ENCODE measurements around the gene TMEM138.

TMEM138 gene

DNA sequence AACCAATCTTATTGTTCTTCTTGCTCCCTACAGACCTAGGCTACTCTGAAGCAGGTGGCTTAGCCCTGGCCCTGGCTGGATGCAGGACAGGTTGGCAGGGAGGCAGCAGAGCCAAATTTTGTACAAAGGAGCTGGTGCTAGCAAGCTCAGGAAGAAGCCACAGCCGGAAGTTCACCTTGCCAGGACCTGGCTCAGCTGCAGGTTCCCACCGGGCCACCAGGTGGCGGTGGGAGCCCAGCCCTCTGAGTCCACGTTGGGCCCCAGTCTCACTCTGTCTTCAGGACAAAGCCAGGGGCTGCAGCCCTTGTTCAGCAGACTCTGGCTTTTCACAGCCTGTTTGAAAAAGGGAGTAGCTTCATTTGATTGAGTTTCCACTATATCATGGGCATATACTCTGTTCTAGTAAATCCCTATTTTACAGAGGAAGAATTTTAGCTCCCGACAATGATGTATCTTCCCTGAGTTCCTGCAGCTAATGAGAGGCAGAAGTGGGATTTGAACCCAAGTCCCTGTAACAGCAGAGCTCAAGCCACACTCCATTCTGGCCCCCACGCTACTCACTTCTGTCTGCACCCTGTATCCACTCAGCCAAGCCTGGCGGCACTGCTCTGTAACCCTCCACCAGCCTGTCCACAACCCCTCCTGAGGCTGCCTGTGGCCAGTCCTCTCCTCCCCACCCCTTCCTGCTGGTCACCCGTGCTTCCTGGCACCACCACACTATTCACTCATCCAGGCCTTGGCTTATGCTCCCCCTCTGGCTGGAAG is 25.8 kb upstream of the TMEM138 start:
- TF ChIP-seq, protein P1, sequence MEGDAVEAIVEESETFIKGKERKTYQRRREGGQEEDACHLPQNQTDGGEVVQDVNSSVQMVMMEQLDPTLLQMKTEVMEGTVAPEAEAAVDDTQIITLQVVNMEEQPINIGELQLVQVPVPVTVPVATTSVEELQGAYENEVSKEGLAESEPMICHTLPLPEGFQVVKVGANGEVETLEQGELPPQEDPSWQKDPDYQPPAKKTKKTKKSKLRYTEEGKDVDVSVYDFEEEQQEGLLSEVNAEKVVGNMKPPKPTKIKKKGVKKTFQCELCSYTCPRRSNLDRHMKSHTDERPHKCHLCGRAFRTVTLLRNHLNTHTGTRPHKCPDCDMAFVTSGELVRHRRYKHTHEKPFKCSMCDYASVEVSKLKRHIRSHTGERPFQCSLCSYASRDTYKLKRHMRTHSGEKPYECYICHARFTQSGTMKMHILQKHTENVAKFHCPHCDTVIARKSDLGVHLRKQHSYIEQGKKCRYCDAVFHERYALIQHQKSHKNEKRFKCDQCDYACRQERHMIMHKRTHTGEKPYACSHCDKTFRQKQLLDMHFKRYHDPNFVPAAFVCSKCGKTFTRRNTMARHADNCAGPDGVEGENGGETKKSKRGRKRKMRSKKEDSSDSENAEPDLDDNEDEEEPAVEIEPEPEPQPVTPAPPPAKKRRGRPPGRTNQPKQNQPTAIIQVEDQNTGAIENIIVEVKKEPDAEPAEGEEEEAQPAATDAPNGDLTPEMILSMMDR (IDR thresholded peaks at IDR 0.05; ENCODE audit: low read depth, low read length, missing control alignments), result peak; percentile 99
- no peak for DNase-seq (ENCODE audit: low read depth)
- H3K4me3 ChIP-seq (ENCODE audit: low read depth, low read length), result no peak overlapping the region

GRCh38 chr11:61337706-61338470 is 24.3 kb upstream of the TMEM138 start:
- no peak for DNase-seq (ENCODE audit: low read depth)
- no peak overlapping the region for H3K4me3 ChIP-seq (ENCODE audit: low read depth, low read length)
- TF ChIP-seq, protein P1 (IDR thresholded peaks at IDR 0.05; ENCODE audit: low read depth, low read length, missing control alignments), result no peak

DNA sequence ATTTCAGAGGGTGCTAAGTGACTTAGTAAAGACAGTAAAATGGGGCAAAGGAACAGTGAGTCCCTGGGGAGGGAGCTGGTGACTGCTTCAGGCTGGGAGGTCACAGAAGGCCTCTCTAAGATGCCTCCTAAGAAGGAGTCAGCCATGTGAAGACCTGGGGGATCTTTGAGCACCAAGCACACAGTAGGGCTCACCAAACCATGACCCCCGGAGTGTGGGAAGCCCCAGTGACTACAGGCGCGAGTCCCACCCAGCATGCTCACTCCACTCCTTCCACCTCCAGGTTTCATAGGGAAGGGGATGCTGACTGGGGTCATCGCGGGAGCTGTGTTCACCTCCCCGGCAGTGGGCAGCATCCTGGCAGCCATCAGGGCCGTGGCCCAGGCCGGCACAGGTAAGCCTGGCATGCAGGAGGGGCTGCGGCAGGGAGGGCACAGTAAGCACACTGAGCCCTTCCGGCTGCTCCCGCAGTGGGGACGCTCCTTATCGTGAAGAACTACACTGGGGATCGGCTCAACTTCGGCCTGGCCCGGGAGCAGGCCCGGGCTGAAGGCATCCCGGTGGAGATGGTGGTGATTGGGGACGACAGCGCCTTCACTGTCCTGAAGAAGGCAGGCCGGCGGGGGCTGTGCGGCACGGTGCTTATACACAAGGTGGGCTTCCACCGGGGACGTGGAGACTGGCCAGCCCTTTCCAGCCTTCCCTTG is 23.2 kb upstream of the TMEM138 start:
- TF ChIP-seq, protein P1 (IDR thresholded peaks at IDR 0.05; ENCODE audit: low read depth, low read length, missing control alignments), result no peak
- no peak overlapping the region for H3K4me3 ChIP-seq (ENCODE audit: low read depth, low read length)
- DNase-seq (ENCODE audit: low read depth), result no peak

- no peak for DNase-seq (ENCODE audit: low read depth)
- no peak overlapping the region for H3K4me3 ChIP-seq (ENCODE audit: low read depth, low read length)
- TF ChIP-seq, protein P1 (IDR thresholded peaks at IDR 0.05; ENCODE audit: low read depth, low read length, missing control alignments), result no peak
Observed at GRCh38 chr11:61339490-61339878, 22.7 kb upstream of the TMEM138 start.

DNA sequence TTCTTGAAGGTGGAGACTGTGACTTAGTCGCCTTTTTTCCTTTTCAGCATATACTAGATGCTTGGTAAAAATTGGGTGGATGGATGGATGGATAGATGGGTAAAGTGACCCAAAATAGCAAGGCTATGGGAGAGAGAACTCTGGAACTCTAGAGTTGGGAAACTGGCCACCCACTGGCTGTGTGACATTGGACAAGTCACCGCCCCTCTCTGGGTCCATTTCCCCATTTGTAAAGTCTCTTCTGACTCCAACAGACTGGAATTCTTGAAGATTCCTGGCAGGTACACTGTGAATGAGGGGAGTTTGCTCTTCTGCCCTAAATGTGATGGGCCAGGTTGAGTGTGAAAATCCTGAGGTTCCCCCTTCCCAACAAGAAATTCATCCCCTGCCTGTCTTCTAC is 21.2 kb upstream of the TMEM138 start:
- DNase-seq (ENCODE audit: low read depth), result no peak
- H3K4me3 ChIP-seq (ENCODE audit: low read depth, low read length), result no peak overlapping the region
- TF ChIP-seq, protein P1 (IDR thresholded peaks at IDR 0.05; ENCODE audit: low read depth, low read length, missing control alignments), result no peak

DNA sequence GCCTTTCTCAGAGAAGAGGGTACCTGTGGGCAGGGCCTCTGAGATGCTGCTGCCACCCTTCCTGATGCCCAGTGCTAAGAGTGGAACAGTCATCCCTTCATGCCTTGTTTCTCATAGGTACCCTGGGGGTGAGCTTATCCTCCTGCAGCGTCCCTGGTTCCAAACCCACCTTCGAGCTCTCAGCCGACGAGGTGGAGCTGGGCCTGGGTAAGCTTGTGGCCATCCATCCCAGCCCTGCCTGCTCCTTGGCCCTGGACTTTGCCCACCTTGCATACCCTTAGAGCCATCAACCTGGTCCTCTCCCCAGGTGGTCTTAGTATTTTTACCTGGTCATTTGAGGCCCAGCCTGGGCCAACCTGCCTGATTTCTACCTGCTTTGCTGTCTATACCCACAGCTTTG is 20.5 kb upstream of the TMEM138 start:
- TF ChIP-seq, protein P1 (IDR thresholded peaks at IDR 0.05; ENCODE audit: low read depth, low read length, missing control alignments), result no peak
- DNase-seq (ENCODE audit: low read depth), result no peak
- no peak overlapping the region for H3K4me3 ChIP-seq (ENCODE audit: low read depth, low read length)

Data from GM12864 (cell line).